H7 (cell line): ENCODE measurements around the gene CEP55. TPM values are rescaled to one million over a fixed set of nuclear protein-coding genes. Genes with fewer than 3 reads are reported as not detected.
A peak's percentile ranks its signal among the peaks of the same experiment; 100 is the strongest.

Source experiments
- DNase-seq: peaks from one replicate; pipeline ENCODE4 v3.0.0; 2012
- H3K27me3 ChIP-seq: 2 replicates; pipeline ENCODE4 v1.6.0; 2011; ENCODE audit warnings: mild to moderate bottlenecking, low read length; ENCODE audit not compliant: control insufficient read depth, insufficient read depth
- H3K36me3 ChIP-seq: replicated peaks from 2 replicates; pipeline ENCODE4 v1.5.1; 2011; ENCODE audit warnings: low read length; ENCODE audit not compliant: control insufficient read depth, insufficient read depth
- H3K4me3 ChIP-seq: 2 replicates; pipeline ENCODE4 v1.5.1; 2011; ENCODE audit warnings: low read depth, mild to moderate bottlenecking, control low read depth, low read length, moderate library complexity; ENCODE audit not compliant: insufficient read depth
- total RNA-seq: library from RNA; depleted of rRNA; stranded (reverse); fragments of >200 nt; shearing (Covaris generic); gene quantifications from 2 replicates; pipeline ENCODE4 v1.2.3, GENCODE V29; 2014; rRNA removed

Gene CEP55
- 41.8 and 46.0 TPM in 2 replicates for total RNA-seq

GRCh38 chr10:93496322-93497041 lies at the start of gene CEP55:
Gene CEP55, plus strand, starts transcription at chr10:93496612. Its CDS starts 3,440 bp downstream, at chr10:93500052.
- H3K27me3 ChIP-seq = peaks cover 2% of the 10 kb centered on the region; the same call in 1 of the 2 replicates
- DNase-seq = peak; percentile 96

GRCh38 chr10:93447019-93447418 lies 49.4 kb upstream of the CEP55 start:
- Histone ChIP-seq H3K27me3 (no peaks in the 10 kb centered on the region), H3K36me3 (no peaks in the 10 kb centered on the region), H3K4me3 (no peak overlapping the region)
- DNase-seq = no peak

More at GRCh38 chr10:93496322-93497041, at the start of gene CEP55:
- H3K4me3 ChIP-seq = peak within 1 kb of the TSS; percentile 92
- H3K36me3 ChIP-seq = peaks cover 2% of the 10 kb centered on the region

- Histone ChIP-seq H3K27me3 (no peaks in the 10 kb centered on the region), H3K4me3 (no peak overlapping the region), H3K36me3 (no peaks in the 10 kb centered on the region)
- no peak for DNase-seq
These were observed 48.4 kb upstream of the CEP55 start for GRCh38 chr10:93447970-93448369.

GRCh38 chr10:93451244-93451947 lies 45.0 kb upstream of the CEP55 start:
- H3K4me3 ChIP-seq = no peak overlapping the region
- DNase-seq = no peak
- no peaks in the 10 kb centered on the region for H3K27me3 ChIP-seq
- no peaks in the 10 kb centered on the region for H3K36me3 ChIP-seq

- H3K27me3 ChIP-seq = no peaks in the 10 kb centered on the region
- no peaks in the 10 kb centered on the region for H3K36me3 ChIP-seq
- DNase-seq = no peak
- no peak overlapping the region for H3K4me3 ChIP-seq
These were observed 44.3 kb upstream of the CEP55 start for GRCh38 chr10:93452143-93452542.

GRCh38 chr10:93454146-93454545 lies 42.3 kb upstream of the CEP55 start:
- no peak overlapping the region for H3K4me3 ChIP-seq
- H3K27me3 ChIP-seq = no peaks in the 10 kb centered on the region
- DNase-seq = no peak
- no peaks in the 10 kb centered on the region for H3K36me3 ChIP-seq

GRCh38 chr10:93454736-93455135 lies 41.7 kb upstream of the CEP55 start:
- Histone ChIP-seq H3K27me3 (no peaks in the 10 kb centered on the region), H3K36me3 (no peaks in the 10 kb centered on the region), H3K4me3 (no peak overlapping the region)
- DNase-seq = no peak

- Histone ChIP-seq H3K36me3 (no peaks in the 10 kb centered on the region), H3K4me3 (no peak overlapping the region), H3K27me3 (no peaks in the 10 kb centered on the region)
- no peak for DNase-seq
These were observed 39.9 kb upstream of the CEP55 start for GRCh38 chr10:93456480-93456879.

GRCh38 chr10:93457511-93457910 lies 38.9 kb upstream of the CEP55 start:
- Histone ChIP-seq H3K36me3 (no peaks in the 10 kb centered on the region), H3K4me3 (no peak overlapping the region), H3K27me3 (no peaks in the 10 kb centered on the region)
- DNase-seq = no peak

GRCh38 chr10:93458821-93459257 lies 37.6 kb upstream of the CEP55 start:
- no peaks in the 10 kb centered on the region for H3K27me3 ChIP-seq
- H3K36me3 ChIP-seq = no peaks in the 10 kb centered on the region
- peak; percentile 28 for DNase-seq
- no peak overlapping the region for H3K4me3 ChIP-seq

- Histone ChIP-seq H3K36me3 (no peaks in the 10 kb centered on the region), H3K4me3 (no peak overlapping the region), H3K27me3 (no peaks in the 10 kb centered on the region)
- no peak for DNase-seq
These were observed 36.9 kb upstream of the CEP55 start for GRCh38 chr10:93459466-93459865.

GRCh38 chr10:93461109-93461806 lies 35.2 kb upstream of the CEP55 start:
- Histone ChIP-seq H3K36me3 (no peaks in the 10 kb centered on the region), H3K27me3 (no peaks in the 10 kb centered on the region), H3K4me3 (no peak overlapping the region)
- no peak for DNase-seq

- Histone ChIP-seq H3K4me3 (no peak overlapping the region), H3K36me3 (no peaks in the 10 kb centered on the region), H3K27me3 (no peaks in the 10 kb centered on the region)
- DNase-seq = no peak
These were observed 34.6 kb upstream of the CEP55 start for GRCh38 chr10:93461807-93462178.

- DNase-seq = no peak
- Histone ChIP-seq H3K27me3 (no peaks in the 10 kb centered on the region), H3K4me3 (no peak overlapping the region), H3K36me3 (no peaks in the 10 kb centered on the region)
These were observed 34.0 kb upstream of the CEP55 start for GRCh38 chr10:93462371-93462770.

- no peak for DNase-seq
- Histone ChIP-seq H3K4me3 (no peak overlapping the region), H3K27me3 (no peaks in the 10 kb centered on the region), H3K36me3 (no peaks in the 10 kb centered on the region)
These were observed 33.5 kb upstream of the CEP55 start for GRCh38 chr10:93462881-93463280.
